Activated CD4-positive, alpha-beta T cell treated with anti-CD3 and anti-CD28 coated beads, Interleukin-2, amount 10 ng/mL, durations not matched to agents 7 days and 5 days (primary cell): ENCODE results near the gene DNER. TPM values are rescaled to one million over a fixed set of nuclear protein-coding genes. Genes with fewer than 3 reads are reported as not detected.

Source experiments
- CTCF ChIA-PET: fragments of 350-600 bp; sonication (Branson Sonifier 250); formaldehyde crosslinking; loops from one replicate; lab custom pipeline; 2021; ENCODE audit warnings: antibody characterized with exemption; lab: Charles Lee
- POLR2A ChIA-PET: fragments of 350-600 bp; sonication (Branson Sonifier 250); formaldehyde crosslinking; loops from one replicate; lab custom pipeline; 2021; ENCODE audit warnings: antibody characterized with exemption; lab: Charles Lee
- DNase-seq: peaks from one replicate; pipeline ENCODE4 v3.0.0-alpha.2; 2020
- H3K27ac Mint-ChIP-seq: one replicate; pipeline ENCODE4 v1.8.0; 2021; ENCODE audit warnings: mild to moderate bottlenecking, moderate library complexity, mixed read lengths
- H3K27me3 Mint-ChIP-seq: one replicate; pipeline ENCODE4 v1.8.0; 2021; ENCODE audit warnings: mixed read lengths
- H3K36me3 Mint-ChIP-seq: one replicate; pipeline ENCODE4 v1.8.0; 2021; ENCODE audit warnings: low read depth, mixed read lengths
- H3K4me1 Mint-ChIP-seq: one replicate; pipeline ENCODE4 v1.8.0; 2021; ENCODE audit warnings: mixed read lengths
- H3K4me3 Mint-ChIP-seq: one replicate; pipeline ENCODE4 v1.8.0; 2021; ENCODE audit warnings: mild to moderate bottlenecking, moderate library complexity, mixed read lengths
- H3K9me3 Mint-ChIP-seq: one replicate; pipeline ENCODE4 v1.8.0; 2021; ENCODE audit warnings: mixed read lengths
- total RNA-seq, 2 experiments: library from RNA; stranded (reverse); gene quantifications; one replicate each; pipeline ENCODE4 v1.2.3, GENCODE V29; 2021

Gene DNER
- total RNA-seq, 2 experiments from 2014 or later, result not detected

GRCh38 chr2:229586012-229586411 is 128.3 kb downstream of the DNER start:
- Mint-ChIP-seq H3K27me3 (peaks cover 13% of the 10 kb centered on the region), H3K36me3 (no peaks in the 10 kb centered on the region), H3K4me1 (no peaks in the 10 kb centered on the region), H3K27ac (no peak overlapping the region), H3K4me3 (no peak overlapping the region), H3K9me3 (no peaks in the 10 kb centered on the region)
- DNase-seq, result no peak
- CTCF ChIA-PET, result interaction anchor here (1.0 kb wide), 1 partner anchor 1695 kb away, joined by 3 read pairs; no protein-coding TSS in a partner anchor
- POLR2A ChIA-PET, result no interaction called here

DNA sequence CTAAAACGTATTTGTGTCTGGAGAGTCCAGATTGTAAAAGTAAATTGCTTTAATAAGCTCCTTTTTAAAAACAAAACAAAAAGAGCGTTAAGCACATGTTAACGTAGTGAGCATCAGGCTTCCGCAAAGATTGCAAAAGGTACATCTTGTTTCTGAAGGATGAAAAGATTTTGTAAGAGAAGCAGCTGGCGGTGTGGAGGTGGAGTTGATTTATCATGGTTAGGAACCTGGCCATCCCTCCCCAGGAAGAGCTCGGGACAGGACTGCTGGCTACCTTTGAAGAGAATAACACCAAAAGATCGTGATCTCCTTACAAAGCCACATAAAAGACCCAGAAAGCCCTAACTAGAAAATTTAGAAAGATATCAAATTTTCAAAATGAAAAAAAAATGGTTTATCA is 132.2 kb downstream of the DNER start:
- no peak overlapping the region for H3K27ac Mint-ChIP-seq
- no peak overlapping the region for H3K4me3 Mint-ChIP-seq
- ChIA-PET POLR2A (no interaction called here), CTCF (no interaction called here)
- no peaks in the 10 kb centered on the region for H3K4me1 Mint-ChIP-seq
- no peaks in the 10 kb centered on the region for H3K9me3 Mint-ChIP-seq
- no peak for DNase-seq
- H3K27me3 Mint-ChIP-seq, result peaks cover 9% of the 10 kb centered on the region
- no peaks in the 10 kb centered on the region for H3K36me3 Mint-ChIP-seq

DNA sequence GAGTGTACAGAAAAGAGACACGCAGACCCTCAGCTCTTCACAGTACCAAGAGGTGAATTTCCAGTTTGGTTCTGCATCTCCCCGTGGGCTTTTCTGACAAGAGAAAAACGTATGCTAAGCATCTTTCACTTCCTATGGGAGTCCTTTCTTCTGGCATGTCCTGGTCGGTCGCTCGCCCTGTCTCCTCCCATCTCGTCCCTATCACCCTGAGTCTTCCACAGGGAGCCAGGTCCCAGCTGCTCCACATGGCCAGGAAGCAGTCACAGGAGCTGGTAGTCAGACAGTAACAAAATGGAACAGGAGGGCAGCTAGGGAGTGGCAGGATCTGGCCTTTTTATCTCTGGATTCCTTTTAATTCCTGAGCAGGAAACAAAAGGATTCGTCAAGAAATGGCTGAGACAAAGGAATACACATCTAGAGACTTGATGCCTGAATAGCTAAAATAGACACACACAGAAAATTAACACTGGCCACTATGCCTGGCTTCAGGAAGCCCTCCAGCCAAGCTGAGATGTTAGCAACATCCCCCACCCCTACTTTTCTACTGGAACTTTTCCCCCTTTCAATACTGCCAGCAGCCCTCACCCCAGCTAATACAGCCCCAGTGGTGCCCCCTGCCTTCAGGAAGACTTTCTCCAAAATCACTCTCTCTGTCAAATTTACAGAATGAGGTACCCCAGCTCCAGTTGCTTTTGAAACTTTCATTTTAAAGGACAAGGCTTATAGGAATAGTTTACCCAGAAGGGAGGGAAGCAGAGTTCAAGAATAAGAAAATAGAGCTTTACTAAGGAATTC is 136.1 kb downstream of the DNER start:
- Mint-ChIP-seq H3K27me3 (peaks cover 12% of the 10 kb centered on the region), H3K27ac (no peak overlapping the region), H3K4me3 (no peak overlapping the region), H3K9me3 (no peaks in the 10 kb centered on the region), H3K36me3 (no peaks in the 10 kb centered on the region), H3K4me1 (no peaks in the 10 kb centered on the region)
- CTCF ChIA-PET, result interaction anchor here (1.0 kb wide), 1 partner anchor 879 kb away, joined by 3 read pairs; no protein-coding TSS in a partner anchor
- POLR2A ChIA-PET, result no interaction called here
- DNase-seq, result no peak

GRCh38 chr2:229575569-229576315 is 138.6 kb downstream of the DNER start:
- DNase-seq, result no peak
- no peaks in the 10 kb centered on the region for H3K9me3 Mint-ChIP-seq
- no peak overlapping the region for H3K27ac Mint-ChIP-seq
- H3K4me1 Mint-ChIP-seq, result no peaks in the 10 kb centered on the region
- H3K36me3 Mint-ChIP-seq, result no peaks in the 10 kb centered on the region
- no peak overlapping the region for H3K4me3 Mint-ChIP-seq
- H3K27me3 Mint-ChIP-seq, result peaks cover 12% of the 10 kb centered on the region
- POLR2A ChIA-PET, result no interaction called here
- CTCF ChIA-PET, result no interaction called here

DNA sequence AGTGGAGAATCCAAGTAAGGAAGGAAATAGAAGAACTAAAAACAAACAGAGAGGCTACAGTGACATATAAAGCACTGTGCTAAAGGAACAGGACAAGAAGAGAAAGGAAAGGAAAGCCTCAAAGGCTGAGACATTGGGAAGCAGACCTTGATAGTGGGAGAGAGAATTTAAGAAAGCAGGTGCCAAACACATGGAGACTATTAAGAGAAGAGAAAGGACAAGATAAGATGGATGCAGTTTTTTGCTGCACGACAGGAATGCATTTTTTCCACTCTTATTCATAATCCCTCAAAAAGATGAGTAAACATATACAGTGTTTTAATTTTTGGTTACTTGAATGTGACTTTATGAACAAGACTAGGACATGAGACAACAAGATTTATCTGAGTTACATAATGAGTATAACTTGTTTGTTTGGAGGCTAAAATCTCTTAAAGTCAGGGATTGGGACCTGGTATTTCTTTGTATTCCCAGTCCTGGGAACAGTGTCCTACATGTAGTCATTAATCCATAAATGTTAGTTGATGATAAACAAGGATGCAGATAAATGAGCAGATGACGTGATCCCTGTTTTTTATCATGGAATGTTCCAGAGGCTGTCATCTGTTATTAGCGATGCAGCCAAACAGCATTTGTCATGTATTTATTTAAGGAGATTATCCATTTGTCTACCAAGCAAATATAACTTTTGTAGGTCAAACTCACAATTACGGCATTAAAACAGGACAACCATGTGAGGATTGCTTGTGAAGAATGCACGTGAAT is 141.7 kb downstream of the DNER start:
- no peak overlapping the region for H3K4me3 Mint-ChIP-seq
- H3K27ac Mint-ChIP-seq, result no peak overlapping the region
- H3K4me1 Mint-ChIP-seq, result no peaks in the 10 kb centered on the region
- ChIA-PET POLR2A (interaction anchor here (0.6 kb wide), 1 partner anchor 299 kb away, joined by 4 read pairs; no protein-coding TSS in a partner anchor), CTCF (no interaction called here)
- peaks cover 8% of the 10 kb centered on the region for H3K27me3 Mint-ChIP-seq
- H3K9me3 Mint-ChIP-seq, result no peaks in the 10 kb centered on the region
- no peak for DNase-seq
- H3K36me3 Mint-ChIP-seq, result no peaks in the 10 kb centered on the region

GRCh38 chr2:229571243-229571642 is 143.1 kb downstream of the DNER start:
- ChIA-PET POLR2A (no interaction called here), CTCF (no interaction called here)
- DNase-seq, result no peak
- no peak overlapping the region for H3K27ac Mint-ChIP-seq
- no peaks in the 10 kb centered on the region for H3K9me3 Mint-ChIP-seq
- H3K4me3 Mint-ChIP-seq, result no peak overlapping the region
- peaks cover 8% of the 10 kb centered on the region for H3K27me3 Mint-ChIP-seq
- no peaks in the 10 kb centered on the region for H3K4me1 Mint-ChIP-seq
- no peaks in the 10 kb centered on the region for H3K36me3 Mint-ChIP-seq

- H3K9me3 Mint-ChIP-seq, result no peaks in the 10 kb centered on the region
- POLR2A ChIA-PET, result no interaction called here
- H3K27ac Mint-ChIP-seq, result no peak overlapping the region
- no peaks in the 10 kb centered on the region for H3K4me1 Mint-ChIP-seq
- H3K4me3 Mint-ChIP-seq, result no peak overlapping the region
- no peak for DNase-seq
- CTCF ChIA-PET, result no interaction called here
- H3K36me3 Mint-ChIP-seq, result no peaks in the 10 kb centered on the region
- peaks cover 2% of the 10 kb centered on the region for H3K27me3 Mint-ChIP-seq
These were observed 148.0 kb downstream of the DNER start for GRCh38 chr2:229566370-229566769.

GRCh38 chr2:229564300-229564907 is 150.0 kb downstream of the DNER start:
- Mint-ChIP-seq H3K27ac (no peak overlapping the region), H3K4me1 (no peaks in the 10 kb centered on the region), H3K36me3 (no peaks in the 10 kb centered on the region), H3K27me3 (peaks cover 2% of the 10 kb centered on the region), H3K4me3 (no peak overlapping the region), H3K9me3 (no peaks in the 10 kb centered on the region)
- no peak for DNase-seq
- POLR2A ChIA-PET, result no interaction called here
- CTCF ChIA-PET, result no interaction called here

GRCh38 chr2:229563388-229563787 is 151.0 kb downstream of the DNER start:
- H3K27ac Mint-ChIP-seq, result no peak overlapping the region
- POLR2A ChIA-PET, result no interaction called here
- no peaks in the 10 kb centered on the region for H3K9me3 Mint-ChIP-seq
- peaks cover 2% of the 10 kb centered on the region for H3K27me3 Mint-ChIP-seq
- no peak for DNase-seq
- CTCF ChIA-PET, result no interaction called here
- H3K4me3 Mint-ChIP-seq, result no peak overlapping the region
- no peaks in the 10 kb centered on the region for H3K36me3 Mint-ChIP-seq
- H3K4me1 Mint-ChIP-seq, result no peaks in the 10 kb centered on the region

GRCh38 chr2:229562472-229563127 is 151.8 kb downstream of the DNER start:
- ChIA-PET POLR2A (no interaction called here), CTCF (no interaction called here)
- Mint-ChIP-seq H3K27ac (no peak overlapping the region), H3K36me3 (no peaks in the 10 kb centered on the region), H3K4me3 (no peak overlapping the region), H3K27me3 (peaks cover 2% of the 10 kb centered on the region), H3K4me1 (no peaks in the 10 kb centered on the region), H3K9me3 (no peaks in the 10 kb centered on the region)
- no peak for DNase-seq

DNA sequence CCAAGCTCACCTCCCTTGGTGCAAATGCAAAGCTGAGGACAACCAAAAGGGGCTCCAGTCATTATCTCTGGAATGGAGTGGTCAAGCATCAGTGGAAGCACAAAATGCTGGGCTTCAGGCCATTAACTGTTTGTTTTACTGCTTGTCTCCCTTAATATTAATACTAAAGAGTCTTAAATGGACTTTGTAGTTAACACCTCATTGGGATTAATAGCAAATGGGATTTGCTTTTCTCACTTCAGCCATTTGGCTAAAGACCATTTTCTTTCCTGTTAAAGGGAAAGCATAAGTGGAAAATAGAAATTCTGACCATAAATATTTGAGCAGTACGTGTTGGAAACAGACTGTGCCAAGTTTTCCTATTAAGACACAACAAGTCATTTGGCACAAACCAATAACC is 154.4 kb downstream of the DNER start:
- Mint-ChIP-seq H3K9me3 (no peaks in the 10 kb centered on the region), H3K4me1 (no peaks in the 10 kb centered on the region), H3K36me3 (no peaks in the 10 kb centered on the region), H3K4me3 (no peak overlapping the region), H3K27ac (no peak overlapping the region), H3K27me3 (peaks cover 7% of the 10 kb centered on the region)
- DNase-seq, result no peak
- CTCF ChIA-PET, result no interaction called here
- POLR2A ChIA-PET, result no interaction called here

GRCh38 chr2:229553091-229553490 is 161.3 kb downstream of the DNER start:
- H3K4me3 Mint-ChIP-seq, result no peak overlapping the region
- ChIA-PET CTCF (no interaction called here), POLR2A (no interaction called here)
- DNase-seq, result no peak
- no peaks in the 10 kb centered on the region for H3K36me3 Mint-ChIP-seq
- H3K4me1 Mint-ChIP-seq, result no peaks in the 10 kb centered on the region
- H3K27me3 Mint-ChIP-seq, result peaks cover 7% of the 10 kb centered on the region
- no peaks in the 10 kb centered on the region for H3K9me3 Mint-ChIP-seq
- H3K27ac Mint-ChIP-seq, result no peak overlapping the region
